GM21825 (cell line): ENCODE measurements around the gene GSTO1.

Source experiments
- ATAC-seq: cut with Tn5 transposase; IDR thresholded peaks from one replicate; pipeline ENCODE4 v1.9.1; 2021; ENCODE audit warnings: mild to moderate bottlenecking, moderate library complexity; ENCODE audit not compliant: unreplicated experiment

GSTO1 gene

GRCh38 chr10:104273899-104274575, 19.3 kb downstream of the GSTO1 start:
- no peak for ATAC-seq

DNA sequence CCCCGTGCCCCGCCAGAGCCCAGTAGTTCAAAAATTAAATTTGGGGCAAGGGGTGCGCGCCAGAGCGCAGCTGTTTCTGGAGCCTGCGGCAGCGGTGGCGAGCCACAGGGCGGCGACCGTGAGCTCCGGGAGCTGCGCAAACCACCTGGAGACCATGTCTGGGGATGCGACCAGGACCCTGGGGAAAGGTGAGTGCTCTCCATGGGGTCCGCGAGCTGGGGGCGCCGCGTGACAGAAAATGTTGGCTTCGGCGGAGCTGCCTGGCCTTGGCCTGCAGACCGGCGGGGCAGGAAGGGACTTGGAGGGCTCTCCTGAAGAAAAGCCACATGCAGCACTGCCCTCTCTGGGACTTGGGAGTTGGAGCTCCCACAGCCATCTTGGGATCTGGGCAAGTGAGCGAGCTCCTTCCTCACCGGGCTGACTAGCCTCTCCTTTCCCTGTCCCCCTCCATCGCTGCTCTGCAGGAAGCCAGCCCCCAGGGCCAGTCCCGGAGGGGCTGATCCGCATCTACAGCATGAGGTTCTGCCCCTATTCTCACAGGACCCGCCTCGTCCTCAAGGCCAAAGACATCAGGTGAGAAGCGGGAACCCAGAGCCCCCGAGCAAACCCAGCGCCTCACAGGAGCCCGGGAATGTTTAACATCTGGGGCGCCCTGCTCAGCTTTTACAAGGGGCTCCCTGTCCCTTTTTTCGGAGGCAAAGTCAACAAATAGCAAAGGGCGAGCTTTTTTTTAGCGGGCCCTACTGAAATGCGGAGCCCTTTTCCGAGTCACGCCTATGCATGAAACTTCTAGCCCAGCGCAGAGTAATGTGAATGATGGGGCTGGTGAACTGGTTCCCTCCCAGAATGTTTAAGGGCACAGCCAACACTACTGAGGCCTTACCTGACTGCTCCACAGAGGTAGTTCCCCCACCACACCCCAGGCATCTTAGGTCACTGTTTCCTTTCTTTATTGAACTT, 20.4 kb downstream of the GSTO1 start:
- peak; percentile 81 for ATAC-seq

DNA sequence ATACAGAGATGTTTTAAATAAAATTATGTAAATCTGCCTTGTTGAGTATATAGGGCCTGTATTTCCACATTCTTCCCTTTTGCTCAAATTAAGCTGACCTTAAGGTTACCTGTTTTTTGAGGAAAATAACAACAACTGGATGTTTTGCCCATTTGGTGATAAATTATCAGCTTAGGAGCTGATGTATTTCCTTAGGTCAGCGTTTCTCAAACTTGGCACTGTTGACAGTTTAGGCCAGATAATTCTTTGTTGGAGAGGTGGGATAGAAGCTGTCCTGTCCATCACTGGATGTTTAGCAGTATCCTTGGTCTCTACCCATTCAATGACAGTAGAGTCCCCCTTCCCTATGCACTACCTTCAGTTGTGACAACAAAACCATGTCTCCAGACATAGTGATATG, 21.5 kb downstream of the GSTO1 start:
- no peak for ATAC-seq

DNA sequence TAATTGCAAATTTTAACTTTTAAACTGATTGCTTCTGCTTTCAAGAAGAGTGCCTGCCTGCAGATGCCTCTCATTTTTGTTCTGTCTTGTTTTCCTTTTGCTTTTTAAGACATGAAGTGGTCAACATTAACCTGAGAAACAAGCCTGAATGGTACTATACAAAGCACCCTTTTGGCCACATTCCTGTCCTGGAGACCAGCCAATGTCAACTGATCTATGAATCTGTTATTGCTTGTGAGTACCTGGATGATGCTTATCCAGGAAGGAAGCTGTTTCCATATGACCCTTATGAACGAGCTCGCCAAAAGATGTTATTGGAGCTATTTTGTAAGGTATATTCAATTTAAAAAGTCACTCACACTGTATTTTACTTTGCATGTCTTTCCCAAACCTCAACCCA, 23.1 kb downstream of the GSTO1 start:
- no peak for ATAC-seq

DNA sequence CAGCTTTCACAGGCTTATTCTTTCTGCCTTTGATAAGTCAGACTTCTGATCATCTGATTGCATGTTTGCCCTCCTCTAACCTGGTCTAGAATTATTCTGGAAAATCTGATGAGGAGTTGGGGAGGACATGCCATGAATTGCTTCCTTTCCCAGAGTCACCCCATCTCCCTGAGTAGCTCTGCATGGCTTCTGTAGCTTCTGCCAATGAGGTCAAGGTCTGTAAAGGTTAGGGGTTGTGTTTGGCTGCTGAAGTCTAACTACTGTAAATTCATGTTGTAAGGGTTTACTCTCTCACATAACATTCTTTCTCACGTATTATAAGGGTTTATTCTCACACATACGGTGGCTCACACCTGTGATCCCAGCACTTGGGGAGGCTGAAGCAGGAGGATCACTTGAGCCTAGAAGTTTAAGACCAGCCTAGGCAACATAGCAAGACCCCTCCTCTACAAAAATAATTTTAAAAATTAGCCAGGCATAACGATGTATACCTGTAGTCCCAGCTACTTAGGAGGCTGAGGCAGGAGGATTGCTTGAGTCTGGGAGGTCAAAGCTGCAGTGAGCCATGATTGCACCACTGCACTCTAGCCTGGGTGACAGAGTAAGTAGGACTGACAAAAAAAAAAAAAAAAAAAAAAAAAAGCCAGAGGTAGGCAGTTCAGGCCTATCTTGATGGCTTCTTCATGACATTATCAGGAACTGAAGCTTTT, 25.0 kb downstream of the GSTO1 start:
- no peak for ATAC-seq

DNA sequence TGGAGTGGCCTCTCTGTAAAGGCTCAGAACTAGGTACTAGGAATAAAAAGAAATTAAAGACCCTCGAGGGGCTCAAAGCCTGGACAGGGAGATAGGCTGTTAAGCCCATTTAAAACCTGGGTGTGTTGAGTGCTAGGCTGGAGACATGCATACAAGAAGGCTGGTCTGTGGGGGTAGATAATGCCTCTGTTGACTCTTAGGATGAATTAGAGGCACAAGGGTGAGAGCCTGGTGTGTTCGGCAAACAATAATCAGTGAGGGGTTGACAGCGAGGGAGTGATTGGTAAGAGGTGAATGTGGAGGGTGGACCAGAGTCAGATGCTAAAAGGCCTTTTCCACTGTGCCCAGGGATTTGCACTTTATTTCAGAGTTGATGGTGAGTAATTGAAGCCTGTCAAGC, 27.0 kb downstream of the GSTO1 start:
- ATAC-seq, result no peak

DNA sequence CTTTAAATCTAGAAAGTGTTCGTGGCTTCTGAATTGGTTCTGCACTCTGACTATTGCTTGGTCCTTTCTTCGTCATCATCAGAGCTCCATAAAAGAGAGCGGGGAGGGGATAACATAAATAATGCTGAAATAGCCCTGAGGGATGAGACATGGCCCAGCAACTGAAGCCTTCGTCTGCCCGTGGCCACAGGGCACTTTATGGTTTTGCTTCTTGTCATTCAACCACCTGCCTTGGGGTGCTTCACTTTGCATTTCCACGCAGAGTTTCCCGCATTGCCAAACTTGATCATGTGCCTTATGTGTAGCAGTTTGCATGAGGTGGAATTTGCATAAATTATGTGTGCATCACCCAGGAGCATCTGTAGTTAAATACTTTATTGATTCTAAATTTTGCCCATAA, 30.2 kb downstream of the GSTO1 start:
- no peak for ATAC-seq

GRCh38 chr10:104286939-104287338, 32.2 kb downstream of the GSTO1 start:
- ATAC-seq, result no peak

GRCh38 chr10:104288355-104288754, 33.7 kb downstream of the GSTO1 start:
- no peak for ATAC-seq

GRCh38 chr10:104291439-104291951, 36.8 kb downstream of the GSTO1 start:
- peak; percentile 98 for ATAC-seq

DNA sequence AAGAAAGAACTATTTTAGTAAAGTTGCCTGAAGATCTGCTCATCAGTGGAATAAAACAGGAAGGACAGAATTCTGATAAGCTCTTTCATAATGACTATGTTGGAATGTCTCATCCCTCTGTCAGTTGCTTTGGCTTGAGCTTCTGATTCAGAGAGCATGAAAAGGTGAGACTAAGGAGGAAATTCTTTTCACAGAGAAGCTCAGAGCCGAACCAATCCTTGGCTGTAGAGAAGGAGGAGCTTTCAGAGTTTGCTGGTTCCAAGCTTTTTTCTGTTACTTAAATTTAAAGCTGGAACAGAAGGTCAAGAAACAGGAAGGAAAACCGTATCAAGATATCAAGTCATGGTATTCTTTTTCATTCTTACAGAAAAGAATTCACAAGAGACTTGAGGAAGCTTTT, 38.3 kb downstream of the GSTO1 start:
- ATAC-seq, result no peak

- no peak for ATAC-seq
Observed at GRCh38 chr10:104293781-104294321, 39.2 kb downstream of the GSTO1 start.

- ATAC-seq, result no peak
Observed at GRCh38 chr10:104296687-104297436, 42.2 kb downstream of the GSTO1 start.

DNA sequence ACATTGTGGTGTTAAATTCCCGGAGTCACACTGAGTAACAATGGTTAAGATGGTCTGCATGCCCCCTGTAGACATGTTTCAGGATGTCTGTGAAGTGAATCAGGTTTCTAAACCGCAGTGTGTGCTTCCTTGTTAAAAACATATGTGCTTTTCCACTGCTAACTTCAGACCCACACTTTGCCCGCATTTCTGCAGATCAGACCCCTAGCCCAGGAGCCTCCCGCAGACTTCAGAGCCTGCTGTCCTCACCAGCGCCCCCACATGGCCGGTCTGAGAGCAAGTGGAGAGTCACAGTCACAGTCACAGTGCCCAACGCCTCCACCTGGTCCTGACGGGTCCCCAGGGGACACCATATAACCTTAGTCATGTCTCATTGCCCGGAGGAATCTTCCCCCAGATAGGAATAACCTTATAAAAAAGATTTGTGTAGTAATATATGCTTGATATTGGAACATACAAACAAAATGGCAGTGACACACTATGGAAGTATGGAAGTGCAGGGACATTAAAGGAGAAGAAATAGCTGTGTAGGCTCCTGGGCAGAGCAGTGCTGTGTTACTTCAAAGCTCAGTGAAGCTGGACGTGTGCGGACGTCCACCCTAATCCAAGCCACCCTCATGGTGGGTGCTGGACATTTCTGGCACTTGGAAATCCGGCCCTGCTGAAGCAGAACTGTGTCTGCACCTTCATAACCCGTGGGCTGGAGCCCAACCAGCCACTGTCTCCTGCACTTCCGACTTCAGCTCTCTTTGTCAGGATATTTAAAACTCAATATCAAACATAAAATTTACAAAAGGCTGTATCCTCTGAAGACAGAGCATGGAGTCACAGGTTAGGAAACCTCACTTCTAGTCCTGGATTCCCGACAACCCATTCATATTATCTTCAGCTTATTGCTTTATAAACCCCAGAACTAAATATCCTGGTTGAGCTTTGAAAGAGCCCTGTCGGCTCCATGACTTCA, 43.3 kb downstream of the GSTO1 start:
- ATAC-seq, result no peak

DNA sequence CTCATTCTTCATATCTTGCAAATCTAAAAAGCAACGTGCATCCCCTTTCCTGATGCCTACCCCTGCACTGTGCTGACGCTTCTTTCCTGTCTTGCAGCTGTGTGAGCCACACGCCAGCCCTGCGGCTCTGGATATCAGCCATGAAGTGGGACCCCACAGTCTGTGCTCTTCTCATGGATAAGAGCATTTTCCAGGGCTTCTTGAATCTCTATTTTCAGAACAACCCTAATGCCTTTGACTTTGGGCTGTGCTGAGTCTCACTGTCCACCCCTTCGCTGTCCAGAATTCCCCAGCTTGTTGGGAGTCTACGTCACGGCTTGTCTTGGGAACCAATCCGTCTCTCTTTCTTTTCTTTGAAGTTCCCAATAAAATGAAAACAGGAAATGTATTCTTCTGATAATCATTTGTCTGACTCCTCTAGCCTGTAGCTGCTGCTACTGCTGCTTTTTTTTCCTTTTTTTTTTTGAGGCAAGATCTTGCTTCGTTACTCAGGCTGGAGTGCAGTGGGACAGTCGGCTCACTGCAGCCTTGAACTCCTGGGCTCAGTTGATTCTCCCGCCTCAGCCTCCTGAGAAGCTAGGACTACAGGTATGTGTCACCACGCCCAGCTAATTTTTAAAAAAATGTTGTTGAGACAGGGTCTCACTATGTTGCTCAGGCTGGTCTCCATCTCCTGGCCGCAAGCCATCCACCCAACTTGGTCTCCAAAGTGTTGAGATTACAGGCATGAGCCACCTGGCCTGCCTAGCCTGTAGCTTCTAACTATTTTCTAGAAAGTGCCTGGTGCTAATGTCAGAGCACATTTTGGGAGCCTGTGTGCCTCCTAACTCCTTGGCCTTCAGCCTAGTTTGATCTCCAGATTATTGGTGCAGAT, 44.6 kb downstream of the GSTO1 start:
- no peak for ATAC-seq

- ATAC-seq, result no peak
Observed at GRCh38 chr10:104300002-104300735, 45.5 kb downstream of the GSTO1 start.

GRCh38 chr10:104300736-104301292, 46.1 kb downstream of the GSTO1 start:
- ATAC-seq, result no peak
